Uterus (tissue), 2 donors: Measurements from ENCODE around the gene VN1R5.

Source experiments
- CTCF ChIP-seq, 4 experiments: fragments of 200-600 bp in 2 of 4; fragments of 450-650 bp in 2 of 4; sonication (generic) in 2 of 4; IDR thresholded peaks; one replicate each; pipeline ENCODE4 v1.5.1; 2016 to 2019; ENCODE audit warnings: antibody characterized with exemption in 4 of 4, mild to moderate bottlenecking in 2 of 4, moderate library complexity in 1 of 4
- POLR2A ChIP-seq, 2 donors: fragments of 450-650 bp; IDR thresholded peaks; one replicate each; pipeline ENCODE4 v1.6.1; 2016; ENCODE audit warnings: antibody characterized with exemption in 2 of 2, mild to moderate bottlenecking in 1 of 2, moderate library complexity in 1 of 2

GRCh38 chr1:247291833-247292561, 36.1 kb downstream of the VN1R5 start:
- TF ChIP-seq CTCF (IDR thresholded peaks at IDR 0.05) = no peak
- no peak for TF ChIP-seq POLR2A (IDR thresholded peaks at IDR 0.05)
